Measurements from ENCODE around the gene FLT1.

Gene FLT1

GRCh38 chr13:28528848-28529247 is 33.9 kb upstream of the FLT1 start:
- DNase-seq (ENCODE audit: low read depth) = no peak

DNA sequence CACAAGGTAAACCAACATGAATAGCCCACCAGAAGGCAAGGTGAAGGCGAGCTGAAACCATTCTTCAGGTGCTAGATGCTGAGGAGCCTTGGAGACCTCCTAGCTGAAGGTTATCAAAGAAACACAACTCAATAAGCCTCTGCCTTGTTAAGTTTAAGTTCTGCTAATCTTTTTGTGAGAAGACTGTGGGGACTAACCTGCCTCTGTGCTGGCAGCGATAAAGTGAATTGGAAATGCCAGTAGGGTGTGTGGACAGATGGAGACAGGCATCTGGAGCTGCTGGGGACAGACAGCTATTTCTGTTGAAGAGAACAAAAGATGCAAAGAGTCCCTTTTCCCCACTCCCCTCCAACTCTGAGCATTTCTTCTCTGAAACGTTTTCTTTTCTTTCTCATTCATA is 33.5 kb upstream of the FLT1 start:
- DNase-seq (ENCODE audit: low read depth) = no peak

DNA sequence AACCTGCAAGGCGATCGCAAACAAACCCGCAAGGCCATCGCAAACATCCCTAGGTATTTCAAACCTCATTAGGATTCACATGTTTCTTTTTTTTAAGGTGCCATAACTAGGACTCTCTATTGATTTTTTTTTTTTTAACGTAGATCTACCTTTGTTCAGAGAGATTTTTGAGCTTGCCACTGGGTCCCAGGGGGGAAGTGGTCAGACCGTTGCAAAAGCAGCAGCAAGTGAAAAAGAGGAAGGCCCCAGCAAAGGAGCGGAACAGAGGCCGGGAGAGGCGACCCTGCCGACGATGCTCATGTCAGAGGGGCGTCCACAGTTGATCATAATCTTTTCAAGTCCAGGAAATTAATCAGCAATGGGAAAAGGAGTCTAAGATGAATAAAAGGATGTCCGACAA is 32.7 kb upstream of the FLT1 start:
- DNase-seq (ENCODE audit: low read depth) = no peak

- DNase-seq (ENCODE audit: low read depth) = no peak
Measured at GRCh38 chr13:28526876-28527275, 31.9 kb upstream of the FLT1 start.

DNA sequence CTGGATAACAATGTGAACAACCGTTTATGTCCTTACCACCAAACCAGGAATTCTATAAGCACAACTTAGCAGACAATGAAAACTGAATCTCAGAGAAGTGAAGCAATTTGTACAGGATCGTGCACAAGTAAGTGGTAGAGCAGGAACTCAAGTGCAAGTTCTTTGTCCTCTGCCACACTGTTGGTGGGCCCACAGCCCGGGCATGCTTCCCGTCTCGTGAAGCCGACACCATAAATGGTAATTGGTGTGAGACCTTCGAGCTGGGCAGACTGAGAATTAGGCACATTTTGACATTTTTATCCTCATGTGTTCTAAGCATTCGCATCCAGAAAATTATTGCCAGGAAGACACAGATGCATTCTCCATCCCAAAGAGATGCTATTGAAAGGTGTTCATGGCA is 27.9 kb upstream of the FLT1 start:
- no peak for DNase-seq (ENCODE audit: low read depth)

DNA sequence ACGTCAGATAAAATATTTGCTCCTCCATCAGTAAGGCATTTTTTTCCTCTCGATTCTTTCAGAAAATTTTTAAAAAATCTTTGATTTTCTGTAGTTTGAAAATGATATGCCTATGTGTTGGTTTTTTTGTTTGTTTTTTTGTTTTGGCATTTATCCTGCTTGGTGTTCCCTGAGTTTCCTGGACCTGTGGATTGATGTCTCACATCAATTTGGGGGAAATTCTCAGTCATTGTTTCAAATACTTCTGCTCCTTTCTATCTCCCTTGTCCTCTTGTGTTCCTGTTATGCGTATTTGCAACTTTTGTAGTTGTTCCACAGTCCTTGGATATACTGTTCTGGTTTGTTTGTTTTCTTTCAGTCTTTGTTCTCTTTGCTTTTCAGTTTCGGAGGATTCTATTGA is 18.8 kb upstream of the FLT1 start:
- no peak for DNase-seq (ENCODE audit: low read depth)

- no peak for DNase-seq (ENCODE audit: low read depth)
Measured at GRCh38 chr13:28510542-28510941, 15.6 kb upstream of the FLT1 start.

GRCh38 chr13:28510066-28510465 is 15.1 kb upstream of the FLT1 start:
- DNase-seq (ENCODE audit: low read depth) = no peak

DNA sequence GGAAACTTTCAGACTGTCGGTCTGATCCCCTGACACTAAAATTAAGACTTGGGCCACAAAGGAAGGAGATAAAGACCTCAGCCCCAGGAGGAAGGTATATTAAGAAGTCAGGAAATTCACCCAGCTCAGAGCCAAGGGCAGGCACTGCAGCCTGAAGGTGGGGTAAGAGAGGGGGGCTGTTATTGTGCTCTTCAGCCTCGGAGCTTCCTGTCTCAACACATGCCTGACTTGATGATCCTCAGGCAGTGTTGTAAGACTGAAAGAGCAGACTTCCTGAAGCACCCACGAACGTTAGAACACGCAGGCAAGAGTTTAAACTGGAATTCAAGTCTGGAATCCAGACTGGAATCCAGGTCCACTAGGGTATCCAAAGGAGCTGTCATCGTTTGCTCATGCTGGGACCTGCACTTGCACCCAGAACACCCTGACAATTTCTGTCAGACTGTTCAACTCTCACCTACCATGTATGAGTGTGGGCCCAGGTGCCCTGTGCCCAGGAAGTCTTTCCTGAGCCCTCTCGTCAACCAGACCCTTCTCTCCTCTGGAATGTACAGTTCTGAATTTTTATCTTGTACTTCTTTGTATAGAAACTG is 10.7 kb upstream of the FLT1 start:
- no peak for DNase-seq (ENCODE audit: low read depth)

DNA sequence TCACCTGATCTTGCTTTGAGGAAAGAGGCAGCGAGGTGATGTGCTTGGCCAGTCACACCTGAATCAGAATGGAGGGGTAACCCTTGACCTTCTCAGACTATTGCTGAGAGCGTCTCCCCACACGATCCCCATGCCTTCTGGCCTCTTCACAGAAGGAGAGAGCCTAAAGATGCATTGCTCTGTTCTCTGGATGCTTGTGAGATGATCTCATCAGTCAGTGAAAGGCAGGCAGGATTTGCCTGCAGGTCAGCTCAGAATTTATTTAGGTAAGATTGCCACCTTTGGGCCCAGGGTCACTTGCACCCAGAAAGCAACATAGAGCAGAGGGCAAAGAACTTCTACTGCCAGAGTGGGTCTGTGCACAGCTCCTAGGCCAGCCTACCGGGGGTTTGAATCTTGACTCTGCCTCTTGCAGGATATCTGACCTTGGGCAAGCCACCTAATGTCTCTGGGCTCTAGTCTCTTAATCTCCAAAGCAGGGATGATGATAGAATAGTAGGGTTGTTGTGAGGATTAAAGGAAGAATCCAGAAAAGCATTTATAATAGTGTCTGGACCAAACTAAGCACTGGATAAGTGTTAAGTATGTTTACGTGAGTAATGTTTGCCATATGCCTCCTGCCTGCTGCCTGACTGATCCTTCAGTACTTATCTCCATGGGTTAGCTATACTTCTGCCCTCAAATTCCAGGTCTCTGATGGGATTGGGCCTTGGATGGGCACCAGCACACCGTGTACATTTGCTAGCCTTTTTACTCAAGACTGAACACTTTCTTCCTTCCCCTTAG is 8.4 kb upstream of the FLT1 start:
- DNase-seq (ENCODE audit: low read depth) = no peak

- DNase-seq (ENCODE audit: low read depth) = no peak
Measured at GRCh38 chr13:28501547-28501946, 6.6 kb upstream of the FLT1 start.

DNA sequence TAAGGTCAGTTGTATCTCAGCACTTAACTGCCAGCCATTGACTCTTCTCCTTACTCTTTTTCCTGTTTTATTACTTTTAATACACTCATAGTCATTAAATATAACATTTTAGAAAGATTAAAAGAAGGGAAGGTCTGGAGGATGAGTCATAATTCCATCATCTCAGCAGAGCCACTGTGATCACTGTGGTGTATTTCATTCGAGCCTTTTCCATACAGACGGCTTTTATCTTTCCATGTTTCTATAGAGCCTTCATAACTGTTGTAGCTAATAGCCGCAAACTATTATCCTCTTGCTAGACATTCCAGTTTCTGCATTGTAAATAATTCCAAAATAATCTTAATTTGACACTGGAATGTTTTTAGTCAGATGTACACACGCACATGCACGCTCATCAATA is 4.7 kb upstream of the FLT1 start:
- DNase-seq (ENCODE audit: low read depth) = no peak

DNA sequence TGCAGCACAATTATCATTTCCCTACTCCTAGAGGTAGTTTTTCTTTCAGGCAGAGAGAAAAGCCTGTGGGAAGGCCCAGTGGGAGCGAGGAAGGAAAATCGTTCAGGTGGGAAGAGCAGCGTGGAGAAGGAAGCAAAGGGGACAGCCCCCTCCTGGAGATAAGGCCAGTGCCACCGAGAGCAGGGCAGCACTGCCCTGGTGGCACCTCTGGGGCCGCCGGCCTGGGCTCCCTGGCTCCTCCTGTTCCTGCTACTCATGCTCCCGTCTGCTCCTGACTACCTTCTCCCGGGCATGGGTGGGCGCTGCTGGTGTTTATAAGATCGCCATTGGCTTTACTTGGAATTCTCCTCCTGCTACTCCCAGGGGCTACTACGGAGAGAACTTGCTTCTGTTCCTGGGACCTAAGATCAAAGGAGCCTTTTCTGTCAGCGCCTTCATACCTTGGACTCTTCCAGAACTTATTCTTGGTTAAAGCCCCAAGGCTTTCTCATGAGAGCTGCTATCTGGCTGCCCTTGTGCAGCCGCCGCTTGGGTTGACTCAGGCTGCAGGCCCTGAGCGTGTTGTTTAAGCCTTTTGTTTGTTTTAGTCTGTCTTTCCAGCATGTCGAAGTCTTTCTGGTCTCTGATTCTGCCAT is 3.7 kb upstream of the FLT1 start:
- no peak for DNase-seq (ENCODE audit: low read depth)

- DNase-seq (ENCODE audit: low read depth) = no peak
Measured at GRCh38 chr13:28497143-28497876, 2.4 kb upstream of the FLT1 start.

- DNase-seq (ENCODE audit: low read depth) = no peak
Measured at GRCh38 chr13:28496188-28496564, 1.2 kb upstream of the FLT1 start.

DNA sequence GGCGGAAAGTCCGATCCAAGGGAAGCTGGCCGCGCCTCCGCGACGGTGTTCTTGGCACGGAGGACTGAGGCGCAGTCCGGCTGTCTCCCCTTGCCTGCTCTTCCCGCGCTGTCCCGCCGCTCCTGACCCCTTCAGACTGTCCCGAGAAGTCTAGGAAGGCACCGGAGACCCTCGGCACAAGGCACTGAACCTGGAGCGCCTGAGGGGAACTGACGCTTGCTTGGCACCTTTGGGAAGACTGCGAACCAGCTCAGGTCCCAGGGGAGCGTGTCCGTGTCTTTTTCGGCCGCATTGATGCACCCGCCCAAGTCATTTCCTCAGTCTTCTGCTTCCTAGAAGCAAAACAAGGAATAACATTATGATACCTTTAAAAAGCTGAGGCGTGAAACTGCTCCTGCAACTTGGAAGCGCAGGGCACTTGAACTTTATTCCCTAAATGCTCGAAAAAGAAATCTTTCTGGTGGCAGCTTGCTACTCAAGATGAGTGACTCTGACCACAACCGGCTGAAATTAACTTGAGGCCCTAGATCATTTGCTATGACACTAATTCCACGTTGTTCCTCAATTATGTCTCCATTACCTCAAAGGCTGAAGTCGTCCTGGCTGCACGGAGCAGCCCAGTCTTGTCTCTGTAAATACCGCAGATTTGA is 735 bp upstream of the FLT1 start:
- DNase-seq (ENCODE audit: low read depth) = no peak

DNA sequence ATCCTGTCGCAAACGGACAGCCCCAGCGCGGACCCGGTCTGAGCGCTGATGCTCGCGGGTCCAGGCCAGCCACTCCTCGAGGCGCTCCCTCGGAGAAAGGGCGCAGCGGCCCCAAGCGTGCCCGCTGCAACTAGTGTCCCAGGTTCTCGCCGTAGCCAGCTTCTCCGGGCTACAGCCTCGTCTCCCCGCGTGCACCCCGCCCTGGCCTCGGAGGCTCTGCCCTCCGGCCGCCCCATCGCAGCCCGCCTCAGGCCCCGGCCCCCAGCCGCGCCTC is 487 bp downstream of the FLT1 start:
- DNase-seq (ENCODE audit: low read depth) = no peak

DNA sequence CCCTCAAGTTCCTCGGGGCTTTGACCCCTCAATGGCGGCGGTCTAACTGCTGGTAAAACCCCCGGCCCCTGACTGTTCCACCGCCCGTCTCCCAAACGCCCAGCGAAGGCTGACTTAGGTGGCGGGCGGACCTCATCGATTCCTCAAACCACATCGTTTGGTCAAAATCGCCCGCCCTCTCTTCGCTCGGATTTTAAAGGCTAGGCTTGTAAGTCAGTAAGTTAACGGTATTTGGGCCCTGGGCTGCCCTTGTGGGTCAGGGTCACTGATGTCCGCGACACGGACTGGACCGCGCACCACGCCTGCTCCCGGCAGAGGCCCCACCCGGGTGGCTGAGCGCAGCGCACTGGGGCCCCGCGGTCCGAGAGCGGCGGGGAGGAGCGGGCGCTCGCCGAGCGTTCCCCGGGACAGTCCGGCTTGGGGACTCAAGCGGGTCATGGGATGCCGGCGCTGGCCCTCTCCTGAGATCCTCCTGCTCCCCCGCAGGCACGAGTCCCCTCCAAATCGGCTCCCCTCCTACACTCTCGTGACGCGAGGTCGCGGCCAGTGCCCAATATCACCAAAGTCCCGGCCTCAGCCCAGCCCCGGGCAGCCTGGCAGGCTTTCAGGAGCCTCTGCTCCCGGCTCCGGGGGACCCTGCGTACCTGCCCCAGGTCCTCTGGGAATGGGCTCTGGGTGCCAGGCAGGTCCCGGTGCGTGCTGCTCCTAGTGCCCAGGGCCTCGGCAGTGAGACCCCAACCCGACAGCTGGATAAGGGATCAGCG is 1.0 kb downstream of the FLT1 start:
- DNase-seq (ENCODE audit: low read depth) = no peak

- DNase-seq (ENCODE audit: low read depth) = peak; percentile 25
Measured at GRCh38 chr13:28492569-28493367, 2.2 kb downstream of the FLT1 start.

GRCh38 chr13:28490061-28490460 is 4.9 kb downstream of the FLT1 start:
- no peak for DNase-seq (ENCODE audit: low read depth)

DNA sequence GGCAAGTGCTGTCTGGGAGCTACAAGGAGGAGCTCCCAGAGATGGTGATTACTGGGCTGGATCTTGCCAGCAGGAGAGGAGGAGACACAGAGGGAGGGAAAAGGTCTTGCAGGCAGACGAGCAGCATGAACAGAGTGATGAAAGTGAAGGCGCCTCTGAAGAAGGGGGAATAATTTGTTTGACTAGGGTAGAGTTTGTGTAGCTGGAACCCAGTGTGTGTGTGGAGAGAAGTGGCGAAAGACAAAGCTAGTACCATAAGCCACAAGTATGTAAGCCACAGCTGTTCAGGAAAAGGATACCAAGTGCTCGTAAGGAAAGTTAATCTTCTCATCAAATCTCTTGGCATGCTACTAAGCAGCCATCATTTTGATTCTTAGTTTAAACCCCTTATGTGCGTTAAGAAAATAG is 5.4 kb downstream of the FLT1 start:
- DNase-seq (ENCODE audit: low read depth) = no peak
